Left hindlimb (tissue), 1 donor: ENCODE measurements around the gene APBB2.

Source experiments
- DNase-seq: peaks from one replicate; pipeline ENCODE4 v3.0.0-alpha.2; 2018

Gene APBB2

DNA sequence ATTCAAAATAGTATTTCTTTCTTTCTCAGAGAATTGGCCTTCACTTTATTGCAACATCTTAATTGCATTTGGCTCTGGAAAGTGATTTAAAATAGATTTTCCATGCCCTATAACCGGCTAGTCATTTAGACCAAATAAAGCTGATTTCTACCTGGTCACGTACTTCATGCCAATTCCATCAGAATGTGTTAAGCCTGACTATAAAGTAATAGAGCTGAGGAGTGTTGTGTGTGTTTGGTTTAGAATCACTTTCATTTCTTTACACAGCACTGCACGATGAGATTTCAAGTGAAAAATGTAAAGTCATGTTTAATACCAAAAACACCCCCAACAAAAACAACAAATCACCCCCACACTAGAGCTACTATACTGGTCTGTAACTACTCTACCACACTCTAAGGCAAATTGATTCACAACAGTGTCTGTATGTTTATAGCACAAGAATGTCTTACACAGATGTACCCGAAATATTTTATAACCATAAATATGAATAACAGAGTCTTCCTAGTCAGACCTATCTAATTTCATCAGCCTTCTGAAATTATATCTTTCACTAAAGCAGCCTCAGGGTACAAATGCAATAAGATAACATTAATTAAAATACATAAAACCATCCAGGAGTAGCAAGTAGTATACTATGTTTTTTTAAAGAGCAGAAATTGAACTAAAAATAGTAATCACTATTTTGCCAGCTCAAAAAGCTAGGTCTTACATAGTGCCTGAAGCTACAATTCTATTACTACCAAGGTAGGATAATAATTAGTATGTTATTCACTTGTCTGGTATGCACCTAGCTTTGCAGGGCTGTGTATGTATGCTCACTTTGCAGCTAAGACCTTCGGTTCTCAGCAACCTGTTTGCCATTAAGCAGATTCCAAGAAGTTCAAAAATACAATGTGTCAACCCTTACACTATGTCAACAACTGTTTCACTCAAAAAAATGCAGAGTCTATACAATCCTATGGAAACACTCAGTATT lies 28.4 kb downstream of the APBB2 start:
- no peak for DNase-seq

DNA sequence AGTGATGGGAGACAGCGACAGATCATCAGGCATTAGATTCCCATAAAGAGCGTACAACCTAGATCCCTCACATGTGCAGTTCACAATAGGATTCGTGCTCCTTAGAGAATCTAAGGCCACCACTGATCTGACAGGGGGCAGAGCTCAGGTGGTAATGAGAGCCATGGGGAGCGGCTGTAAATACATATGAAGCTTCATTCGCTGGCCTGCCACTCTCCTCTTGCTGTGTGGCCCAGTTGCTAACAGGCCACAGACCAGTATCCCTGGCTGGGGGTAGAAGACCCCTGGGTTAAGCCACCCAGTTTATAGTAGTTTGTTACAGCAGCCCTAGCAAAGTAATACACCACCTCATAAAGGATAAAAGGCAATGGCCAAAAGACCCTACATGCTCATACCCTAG lies 30.3 kb downstream of the APBB2 start:
- DNase-seq: no peak

DNA sequence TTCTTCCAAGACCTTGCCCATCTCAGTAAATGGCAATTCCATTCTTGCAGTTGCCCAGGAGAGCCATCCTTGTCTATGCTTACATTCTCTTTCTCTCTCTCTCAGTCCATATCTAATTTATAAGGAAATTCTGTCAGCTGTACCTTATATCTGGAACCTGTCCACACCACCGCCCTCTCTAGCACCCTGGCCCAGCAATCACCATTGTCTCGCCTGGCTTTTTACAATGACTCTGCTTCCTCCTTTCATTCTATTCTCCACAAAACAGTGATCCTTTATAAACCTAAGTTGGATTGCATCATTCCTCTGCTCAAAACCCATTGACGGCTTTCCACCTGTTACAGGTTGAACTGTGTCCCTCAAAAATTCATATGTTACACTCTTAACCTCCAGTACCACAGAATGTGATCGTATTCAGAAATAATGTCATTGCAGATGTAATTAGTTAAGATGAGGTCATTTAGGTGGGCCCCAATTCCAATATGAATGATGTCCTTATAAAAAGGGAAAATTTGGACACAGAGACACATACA lies 31.3 kb downstream of the APBB2 start:
- no peak for DNase-seq

DNA sequence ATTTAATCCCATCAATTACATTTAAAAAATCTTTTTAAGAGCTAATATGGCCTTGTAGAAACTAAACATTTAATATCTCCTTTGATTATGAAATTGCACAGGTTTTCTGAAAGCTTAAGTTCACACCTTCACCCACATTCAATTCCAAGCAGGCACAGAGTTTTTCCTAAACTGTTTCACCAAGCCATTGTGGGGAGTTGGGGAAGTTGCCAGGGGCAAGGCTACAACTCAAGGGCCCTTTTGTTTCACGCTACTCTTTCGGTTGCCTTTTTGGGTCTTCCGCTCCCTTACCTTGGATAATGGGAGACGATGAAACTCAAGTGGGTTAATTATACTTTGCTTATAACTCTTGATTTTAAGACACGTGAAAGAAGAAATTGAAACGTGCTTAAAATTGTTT lies 33.3 kb downstream of the APBB2 start:
- DNase-seq: no peak

DNA sequence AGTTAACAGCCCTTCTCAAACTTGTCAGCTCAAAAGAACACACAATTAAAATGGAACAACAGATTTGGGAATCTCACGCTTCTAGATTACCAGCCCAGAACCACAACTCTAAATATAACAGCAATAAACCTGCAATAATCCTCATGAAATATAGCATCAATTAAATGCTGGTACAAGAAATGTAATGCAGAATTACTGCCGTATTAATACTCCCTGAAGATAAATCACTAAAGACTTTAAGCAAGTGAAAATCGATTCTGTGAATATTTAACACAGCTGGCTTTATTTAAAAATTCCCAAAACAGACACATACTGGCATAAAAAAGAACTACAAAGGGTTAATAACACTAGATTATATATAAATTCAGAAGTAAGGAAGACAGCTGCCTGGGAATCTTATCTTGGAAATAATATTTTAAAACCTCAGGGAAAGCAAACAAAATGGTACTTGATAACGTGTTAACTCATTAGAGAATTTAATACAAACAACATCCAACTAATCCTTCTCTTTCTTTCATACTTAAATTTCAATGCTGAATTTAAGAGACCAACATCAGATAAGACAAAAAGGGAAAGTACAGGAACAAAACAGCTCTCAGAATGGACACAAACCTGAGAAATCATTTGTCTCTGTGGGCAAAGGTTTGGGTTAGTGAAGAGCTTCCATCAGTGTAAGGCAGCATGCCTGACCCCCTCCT lies 34.7 kb downstream of the APBB2 start:
- no peak for DNase-seq

DNA sequence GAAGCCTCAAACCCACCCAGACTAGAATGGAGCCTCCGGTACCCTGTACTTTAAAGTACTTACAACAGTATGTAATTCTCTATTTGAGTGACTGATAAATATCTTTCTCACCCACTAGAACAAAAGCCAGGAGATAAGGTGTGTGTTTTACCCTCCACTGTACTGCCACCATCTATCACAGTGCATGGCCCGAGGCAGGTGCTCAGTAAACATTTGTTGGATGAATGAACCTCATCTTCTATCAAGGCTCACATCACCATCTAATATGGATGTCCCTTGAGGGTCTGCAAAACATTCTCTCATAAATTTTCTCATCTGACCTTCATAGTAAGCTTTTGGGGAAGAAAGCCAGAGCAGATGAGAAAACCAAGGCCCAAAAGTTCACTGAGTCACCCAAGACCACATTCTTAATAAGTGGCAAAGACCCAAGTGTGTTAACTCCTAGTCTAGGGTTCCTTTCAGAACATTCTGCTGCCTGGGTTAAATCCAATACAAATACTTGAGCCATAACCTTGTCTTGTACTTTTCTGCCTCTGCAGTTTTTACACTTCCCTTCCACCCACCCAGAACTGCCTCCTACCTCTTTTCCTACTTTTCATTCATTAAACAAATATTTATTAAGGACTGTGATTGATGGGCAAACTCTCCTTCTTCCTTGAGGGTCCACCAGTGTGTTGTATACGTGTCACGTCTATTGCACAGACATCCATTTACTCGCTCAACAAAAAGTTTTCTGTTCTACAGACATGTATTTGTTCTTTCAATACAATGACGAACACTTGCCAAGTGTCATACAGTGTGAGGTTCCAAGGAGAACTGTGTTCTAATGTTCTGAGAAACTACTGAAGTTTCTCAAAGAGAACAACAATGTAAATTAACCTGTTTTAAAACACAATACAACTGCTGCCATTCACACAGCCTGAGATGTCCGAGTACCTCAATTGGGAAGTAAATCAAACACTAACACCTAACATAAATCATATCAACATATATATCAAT lies 35.7 kb downstream of the APBB2 start:
- DNase-seq: no peak

DNA sequence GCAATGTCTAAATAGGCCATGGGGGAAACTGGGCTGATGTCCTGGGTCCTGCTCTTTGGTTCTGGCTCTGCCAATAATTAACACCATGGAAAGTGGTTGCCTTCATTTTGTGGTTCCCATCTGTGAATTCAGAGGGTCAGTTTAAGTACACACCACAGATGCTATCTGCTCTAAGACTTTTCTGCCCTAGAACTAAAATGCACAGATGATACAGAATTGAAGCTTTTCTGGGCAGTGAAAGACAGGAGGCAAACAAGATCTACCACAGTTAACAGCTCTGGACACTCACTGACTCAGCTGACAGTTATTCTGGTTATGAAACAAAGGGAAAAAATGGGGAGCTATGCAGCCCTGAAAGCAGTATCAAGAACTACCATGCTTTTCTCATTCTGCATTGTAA lies 37.3 kb downstream of the APBB2 start:
- no peak for DNase-seq

DNA sequence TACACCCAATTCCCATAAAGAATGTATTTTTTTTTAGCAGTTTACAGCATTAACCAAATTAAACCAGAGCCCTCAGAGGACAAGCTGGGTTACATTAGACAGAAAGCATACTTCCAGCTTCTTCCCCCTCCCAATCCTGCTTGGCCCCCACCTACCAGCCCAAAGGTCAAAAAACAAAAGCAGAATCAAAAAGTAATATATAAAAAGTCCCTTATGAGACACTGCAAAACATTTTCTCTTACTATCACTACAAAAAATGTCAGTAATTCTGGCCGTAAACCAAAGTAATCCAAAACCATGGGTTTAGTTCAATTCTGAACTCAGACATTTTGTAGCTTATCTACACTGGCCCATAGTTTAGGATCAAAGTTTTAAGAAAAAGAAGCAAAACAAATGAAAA lies 38.0 kb downstream of the APBB2 start:
- DNase-seq: no peak

DNA sequence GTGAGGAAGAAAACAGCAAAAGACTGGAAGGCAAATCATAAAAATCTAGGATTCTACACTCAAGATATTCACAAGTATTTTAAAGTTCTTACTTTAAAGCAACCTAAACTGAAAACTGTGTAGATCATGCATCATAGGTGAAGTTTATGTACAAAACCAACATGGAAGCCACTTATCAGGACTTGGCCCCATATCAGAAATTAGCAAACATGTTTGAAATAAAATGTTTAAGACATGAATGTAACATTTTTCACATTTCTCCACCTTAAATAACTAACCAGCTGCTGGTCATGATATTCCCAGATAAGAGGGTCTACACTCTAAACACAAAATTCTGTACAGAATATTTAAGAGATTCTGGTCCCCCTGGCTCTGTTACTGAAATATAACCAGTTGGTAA lies 38.5 kb downstream of the APBB2 start:
- DNase-seq: no peak

DNA sequence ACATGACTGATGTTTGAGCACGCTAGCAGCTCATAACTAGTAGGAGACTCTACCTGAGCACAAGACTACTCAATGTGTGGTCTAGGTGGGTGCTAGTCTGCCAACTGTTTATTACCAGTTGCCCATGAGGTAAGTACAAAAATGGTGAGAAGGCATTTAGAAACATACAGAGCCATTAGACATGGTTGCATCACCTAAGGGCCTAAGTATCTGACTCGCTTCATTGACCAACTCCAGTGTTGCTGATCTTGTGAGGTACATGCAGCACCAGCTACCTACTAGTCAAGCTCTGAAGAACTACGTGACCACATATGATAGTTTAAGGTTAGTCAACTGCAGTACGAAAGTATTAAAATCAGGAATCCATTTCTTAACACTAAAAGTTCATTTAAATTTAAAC lies 39.9 kb downstream of the APBB2 start:
- DNase-seq: no peak

DNA sequence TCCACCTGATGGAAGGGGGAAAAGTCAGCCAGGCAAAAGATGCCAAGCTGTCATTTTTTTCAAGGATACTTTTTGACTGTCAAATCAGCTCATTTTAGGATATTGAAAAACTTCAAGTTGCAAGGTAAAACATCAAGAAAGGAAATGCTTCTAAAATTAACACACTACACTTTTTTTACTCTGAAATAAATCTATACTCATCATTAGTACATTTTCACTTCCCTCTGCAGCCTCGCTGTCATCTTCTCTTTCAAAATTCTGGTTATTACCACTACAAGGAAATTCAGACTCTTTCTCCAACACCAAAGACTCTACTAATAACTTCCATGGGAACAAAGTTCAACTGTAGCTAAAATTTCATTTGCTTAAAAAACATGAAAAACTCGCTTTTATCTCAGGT lies 41.6 kb downstream of the APBB2 start:
- no peak for DNase-seq

DNA sequence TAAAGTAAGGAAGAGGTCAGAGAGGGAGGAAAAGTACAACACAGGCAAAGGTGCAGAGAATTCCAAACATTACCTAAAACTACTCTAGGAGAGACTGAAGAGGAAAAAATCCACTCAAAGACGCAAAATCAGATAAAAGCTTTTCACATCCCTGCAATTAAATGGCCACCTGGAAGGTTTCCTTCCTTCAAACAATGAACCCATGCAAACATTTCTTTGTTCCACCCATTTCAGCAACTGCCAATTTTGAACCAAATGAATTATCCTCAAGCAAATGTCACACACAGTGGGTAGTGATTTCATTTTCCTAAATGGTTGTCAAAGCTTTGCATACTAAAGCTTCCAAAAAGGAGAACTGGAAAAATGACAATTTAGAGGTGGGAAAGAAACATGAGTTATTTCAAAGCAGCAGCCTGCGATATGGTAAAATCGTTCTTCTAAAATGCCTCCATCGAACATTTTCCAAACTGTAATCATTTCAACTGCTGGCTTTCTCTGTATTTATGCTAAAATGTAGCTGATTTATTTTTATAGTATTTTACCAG lies 45.0 kb downstream of the APBB2 start:
- DNase-seq: no peak

DNA sequence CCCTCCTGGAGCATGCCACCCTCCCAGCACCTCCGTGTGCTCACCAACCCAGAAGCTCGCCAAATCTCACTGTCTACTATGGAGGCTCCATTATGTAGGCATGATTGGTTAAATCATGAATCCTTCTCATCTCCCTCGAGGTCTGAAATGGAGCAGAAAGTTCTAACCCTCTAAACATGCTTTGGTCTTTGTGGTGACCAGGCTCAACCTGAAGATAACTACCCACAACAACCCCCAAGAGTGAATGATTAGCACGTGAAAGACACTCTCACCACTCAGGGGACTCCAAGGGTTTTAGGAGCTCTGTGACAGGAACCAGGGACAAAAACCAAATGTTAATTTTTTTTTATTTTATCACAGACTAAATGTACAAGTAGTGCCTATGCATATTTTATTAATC lies 47.2 kb downstream of the APBB2 start:
- DNase-seq: no peak

DNA sequence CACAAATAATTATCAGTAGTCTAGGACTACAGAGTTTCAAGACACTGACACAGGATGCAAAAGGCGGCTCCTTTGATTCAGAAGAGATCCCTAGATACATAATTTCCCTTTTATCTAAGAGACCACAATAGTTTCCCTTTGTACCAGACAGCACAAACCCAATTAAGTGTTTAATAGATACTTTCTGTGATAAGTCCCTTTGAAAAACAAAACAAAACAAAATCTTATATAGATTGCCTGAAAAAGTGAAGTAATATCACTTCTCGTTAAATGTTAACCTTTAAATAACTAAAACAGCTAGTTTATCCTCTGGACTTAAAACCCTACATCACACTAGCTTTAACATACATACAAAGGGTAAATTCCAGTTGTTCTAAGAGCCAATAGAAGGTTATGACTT lies 49.9 kb downstream of the APBB2 start:
- DNase-seq: no peak

DNA sequence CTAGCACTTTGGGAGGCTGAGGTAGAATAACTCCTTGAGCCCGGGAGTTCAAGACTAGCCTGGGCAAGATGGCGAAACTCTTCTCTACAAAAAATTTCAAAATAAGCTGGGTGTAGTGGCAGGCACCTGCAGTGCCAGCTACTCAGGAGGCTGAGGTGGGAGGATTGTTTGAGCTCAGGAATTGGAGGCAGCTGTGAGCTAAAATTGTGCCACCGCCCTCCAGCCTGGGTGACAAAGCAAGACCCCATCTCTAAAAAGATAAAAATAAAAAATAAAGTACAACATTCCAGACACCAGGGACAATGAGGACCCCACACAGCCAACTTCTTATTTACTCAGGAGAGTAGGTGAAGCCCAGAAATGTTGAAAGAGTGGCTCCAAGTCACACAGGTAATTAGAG lies 53.0 kb downstream of the APBB2 start:
- no peak for DNase-seq

DNA sequence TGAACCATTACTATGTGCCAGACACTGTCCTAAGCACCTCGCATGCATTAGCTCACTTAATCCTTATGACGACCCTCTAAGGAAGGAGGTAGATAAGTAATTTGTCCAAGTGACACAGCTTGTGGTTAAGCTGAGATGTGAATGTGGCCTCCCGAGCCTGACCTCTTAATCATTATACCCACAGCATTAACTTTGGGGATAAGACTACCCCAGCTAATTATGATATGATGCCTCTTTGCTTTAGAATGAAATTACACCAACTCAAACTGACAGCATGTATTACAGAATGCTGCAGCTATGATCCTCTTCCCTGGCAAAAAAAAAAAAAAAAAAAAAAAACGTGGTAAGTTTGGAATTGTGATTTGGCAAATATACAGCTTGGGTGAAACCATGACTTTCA lies 53.5 kb downstream of the APBB2 start:
- no peak for DNase-seq

DNA sequence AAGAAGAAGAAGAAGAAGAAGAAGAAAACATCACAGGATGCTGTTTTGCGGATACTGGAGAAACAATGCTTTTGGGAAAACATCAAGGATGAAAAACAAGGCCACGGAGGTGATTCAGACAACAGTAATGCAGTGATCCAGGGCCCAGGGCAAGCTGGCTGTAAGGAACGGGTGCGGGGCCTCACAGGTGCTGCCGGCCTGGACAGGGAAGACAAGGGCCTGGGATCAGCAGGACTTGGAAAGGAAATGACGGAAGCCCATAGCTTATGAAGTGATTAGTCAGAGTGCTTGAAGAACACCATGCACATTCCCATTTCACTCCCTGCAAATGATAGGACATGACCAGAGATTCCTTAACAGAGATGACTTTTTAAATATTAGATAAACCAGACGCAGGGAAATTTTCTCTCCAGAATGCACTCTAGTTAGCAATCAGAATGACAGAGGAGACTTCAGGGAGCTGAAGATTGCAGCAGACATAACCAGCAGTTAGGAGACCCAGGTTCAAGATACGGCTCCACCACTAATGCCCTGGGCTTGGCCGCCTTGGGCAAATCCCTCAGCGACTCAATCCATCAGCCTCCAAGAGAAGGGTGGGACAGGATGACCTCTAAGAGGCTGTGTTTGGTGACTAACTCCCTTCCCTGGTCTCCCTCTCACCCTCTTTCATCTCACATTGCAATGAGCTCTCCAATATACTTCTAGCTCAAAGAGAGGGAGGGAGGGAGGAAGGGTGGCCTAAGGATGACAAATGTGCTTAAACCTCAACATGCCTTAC lies 54.1 kb downstream of the APBB2 start:
- no peak for DNase-seq

DNA sequence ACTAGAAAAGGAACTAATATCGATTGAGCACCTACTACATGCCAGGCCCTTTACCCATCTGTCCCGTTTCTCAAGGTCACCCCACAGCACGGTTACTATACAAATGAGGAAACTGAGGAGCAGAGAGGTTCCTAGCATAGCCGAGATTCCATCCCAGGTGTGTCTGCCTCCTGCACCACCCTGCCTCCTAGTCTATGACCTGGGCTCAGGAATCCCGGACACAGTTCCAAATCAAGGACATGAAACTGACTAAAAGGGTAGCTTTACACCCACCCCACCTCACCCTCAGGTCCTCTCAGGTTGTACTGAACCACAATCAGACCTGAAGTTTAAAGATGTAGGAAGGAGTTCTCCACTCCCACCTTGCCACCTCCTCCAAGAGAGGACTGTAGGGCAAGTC lies 55.6 kb downstream of the APBB2 start:
- DNase-seq: no peak

DNA sequence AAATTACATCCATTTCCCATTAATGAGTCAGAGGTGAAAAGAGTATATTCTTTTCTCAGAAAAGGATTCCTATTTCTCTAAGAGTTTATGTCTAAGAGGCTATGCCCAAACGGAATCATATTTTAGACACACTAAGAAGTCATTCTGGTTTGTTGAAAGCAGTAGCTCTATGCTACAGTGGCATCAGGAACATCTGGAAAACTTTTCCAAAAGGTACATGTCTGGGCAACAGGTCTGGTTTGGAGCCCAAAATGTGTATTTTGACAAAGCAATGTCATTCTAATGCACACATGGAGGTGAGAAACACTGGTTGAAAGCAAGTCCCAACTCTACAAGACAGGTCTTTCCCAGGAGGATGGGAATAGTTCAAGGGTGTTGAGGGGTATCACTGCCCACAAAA lies 56.1 kb downstream of the APBB2 start:
- no peak for DNase-seq

DNA sequence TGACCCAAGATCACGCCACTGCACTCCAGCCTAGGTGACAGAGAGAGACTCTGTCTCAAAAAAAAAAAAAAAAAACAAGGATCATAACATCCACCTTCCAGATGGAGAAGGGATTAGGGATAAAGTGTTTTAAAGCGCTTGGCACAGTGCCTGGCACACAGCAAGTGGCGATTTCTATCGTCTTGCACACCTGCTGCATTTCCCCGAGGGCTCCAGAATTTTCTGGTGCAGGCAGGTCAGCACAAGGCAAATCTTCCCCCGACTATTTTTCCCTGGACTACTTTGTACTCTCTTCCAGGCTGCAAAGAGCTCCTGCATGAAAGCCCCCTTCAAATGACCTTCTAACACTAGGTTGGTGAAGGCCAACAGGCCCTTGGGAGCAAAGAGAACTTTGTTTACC lies 57.3 kb downstream of the APBB2 start:
- DNase-seq: no peak

DNA sequence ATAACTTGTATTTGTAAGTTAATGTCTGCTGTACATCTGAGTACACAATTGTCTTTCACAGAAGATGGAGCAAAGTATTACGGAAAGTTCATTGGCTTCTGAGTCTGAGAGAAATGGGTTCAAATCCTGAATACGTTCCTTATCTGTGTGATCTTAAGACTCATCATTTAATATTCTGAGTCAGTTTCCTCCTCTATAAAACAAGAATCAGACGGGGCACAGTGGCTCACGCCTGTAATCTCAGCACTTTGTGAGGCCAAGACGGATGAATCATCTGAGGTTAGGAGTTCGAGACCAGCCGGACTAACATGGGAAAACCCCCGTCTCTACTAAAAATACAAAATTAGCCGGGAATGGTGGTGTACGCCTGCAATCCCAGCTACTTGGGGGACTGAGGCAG lies 57.8 kb downstream of the APBB2 start:
- DNase-seq: no peak
